Neuronal stem cell (in vitro differentiated cells): ENCODE results near the gene NFATC2.
A peak's percentile ranks its signal among the peaks of the same experiment; 100 is the strongest.

ENCODE experiments used
- DNase-seq: peaks from one replicate; pipeline ENCODE4 v3.0.0-alpha.2; 2013; ENCODE audit warnings: low spot score
- H2AFZ ChIP-seq: one replicate; pipeline ENCODE4 v1.6.1; 2013; ENCODE audit warnings: mild to moderate bottlenecking, low read length, inconsistent platforms
- H2AK5ac ChIP-seq: 2 replicates; pipeline ENCODE4 v1.6.1; 2013; ENCODE audit warnings: low read depth, mild to moderate bottlenecking, inconsistent platforms, low read length, moderate library complexity, mixed read lengths
- H2BK120ac ChIP-seq: 2 replicates; pipeline ENCODE4 v1.6.1; 2013; ENCODE audit warnings: low read depth, mild to moderate bottlenecking, inconsistent platforms, low read length, moderate library complexity, mixed read lengths
- H2BK12ac ChIP-seq: one replicate; pipeline ENCODE4 v1.6.1; 2013; ENCODE audit warnings: low read length, inconsistent platforms
- H2BK15ac ChIP-seq: 2 replicates; pipeline ENCODE4 v1.6.1; 2013; ENCODE audit warnings: mild to moderate bottlenecking, low read length, inconsistent platforms, mixed read lengths
- H2BK5ac ChIP-seq: one replicate; pipeline ENCODE4 v1.6.1; 2013; ENCODE audit warnings: inconsistent platforms, mild to moderate bottlenecking, low read length, moderate library complexity
- H3K14ac ChIP-seq: one replicate; pipeline ENCODE4 v1.6.1; 2013; ENCODE audit warnings: low read length, inconsistent platforms
- H3K18ac ChIP-seq: 2 replicates; pipeline ENCODE4 v1.6.1; 2013; ENCODE audit warnings: low read length, inconsistent platforms
- H3K23ac ChIP-seq: 2 replicates; pipeline ENCODE4 v1.6.1; 2013; ENCODE audit warnings: low read depth, mild to moderate bottlenecking, mixed read lengths, low read length, inconsistent platforms; ENCODE audit not compliant: poor library complexity
- H3K27ac ChIP-seq: replicated peaks from 3 replicates; pipeline ENCODE4 v1.5.1; 2013; ENCODE audit warnings: low read length, inconsistent platforms
- H3K27me3 ChIP-seq, 3 experiments: 2 replicates each; pipeline ENCODE4 v1.6.1; 2013; ENCODE audit warnings: low read length in 3 of 3, mild to moderate bottlenecking in 2 of 3, inconsistent platforms in 1 of 3, low read depth in 1 of 3, mixed read lengths in 1 of 3, moderate library complexity in 1 of 3; ENCODE audit not compliant: control insufficient read depth in 3 of 3, insufficient read depth in 3 of 3
- H3K36me3 ChIP-seq, 2 donors: replicated peaks in 1 of 2; 2 replicates each; pipeline ENCODE4 v1.6.1; 2013; ENCODE audit warnings: low read length in 2 of 2; ENCODE audit not compliant: control insufficient read depth in 2 of 2, insufficient read depth in 2 of 2
- H3K4ac ChIP-seq: 2 replicates; pipeline ENCODE4 v1.6.1; 2013; ENCODE audit warnings: inconsistent platforms, mild to moderate bottlenecking, low read length, moderate library complexity
- H3K4me1 ChIP-seq, 2 donors: 1 replicate in 1 of 2; 2 replicates in 1 of 2; pipeline ENCODE4 v1.6.1; 2013; ENCODE audit warnings: low read length in 2 of 2, low read depth in 1 of 2; ENCODE audit not compliant: control insufficient read depth in 2 of 2, insufficient read depth in 1 of 2
- H3K4me2 ChIP-seq: one replicate; pipeline ENCODE4 v1.6.1; 2013; ENCODE audit warnings: mild to moderate bottlenecking, low read length, inconsistent platforms; ENCODE audit not compliant: insufficient read depth, poor library complexity, severe bottlenecking
- H3K4me3 ChIP-seq, 2 donors: 2 replicates each; pipeline ENCODE4 v1.5.1; 2013; ENCODE audit warnings: low read length in 2 of 2, mild to moderate bottlenecking in 2 of 2, inconsistent platforms in 1 of 2, moderate library complexity in 1 of 2
- H3K79me1 ChIP-seq: one replicate; pipeline ENCODE4 v1.6.1; 2013; ENCODE audit warnings: low read depth, mild to moderate bottlenecking, inconsistent platforms, low read length, moderate library complexity
- H3K9ac ChIP-seq: one replicate; pipeline ENCODE4 v1.6.1; 2013; ENCODE audit warnings: mild to moderate bottlenecking, low read depth, low read length, inconsistent platforms; ENCODE audit not compliant: poor library complexity
- H3K9me3 ChIP-seq, 2 donors: replicated peaks in 1 of 2; 2 replicates each; pipeline versions ENCODE3 to v1.6.1; 2013; ENCODE audit warnings: low read length in 2 of 2, mild to moderate bottlenecking in 2 of 2, inconsistent platforms in 1 of 2, low read depth in 1 of 2, mixed read lengths in 1 of 2, moderate library complexity in 1 of 2; ENCODE audit not compliant: control insufficient read depth in 2 of 2, insufficient read depth in 1 of 2
- H4K8ac ChIP-seq: one replicate; pipeline ENCODE4 v1.6.1; 2013; ENCODE audit warnings: low read depth, mild to moderate bottlenecking, inconsistent platforms, low read length, moderate library complexity
- H4K91ac ChIP-seq: one replicate; pipeline ENCODE4 v1.6.1; 2013; ENCODE audit warnings: low read length, low read depth, mild to moderate bottlenecking, inconsistent platforms; ENCODE audit not compliant: poor library complexity
- WGBS, 2 donors: extraction: QIAGEN DNeasy Blood & Tissue Kit; methylation state at CpG; one replicate each; pipeline ENCODE4 v1.1.7; 2013; ENCODE audit warnings: missing lambda C conversion rate in 2 of 2, mixed read lengths in 1 of 2; ENCODE audit not compliant: insufficient read length in 2 of 2, insufficient replicate concordance in 1 of 2; ENCODE audit errors: extremely low coverage in 2 of 2; 5-methylcytosine and 5-hydroxymethylcytosine counted together

Gene NFATC2

GRCh38 chr20:51385646-51386530 lies 156.6 kb downstream of the NFATC2 start:
- H3K9me3 ChIP-seq, result no peaks in the 10 kb centered on the region
- H3K4me2 ChIP-seq, result no peak overlapping the region
- H2BK12ac ChIP-seq, result no peak overlapping the region
- no peak overlapping the region for H3K23ac ChIP-seq
- H2AFZ ChIP-seq, result no peak overlapping the region
- no peak overlapping the region for H3K14ac ChIP-seq
- no peak overlapping the region for H3K4ac ChIP-seq
- no peaks in the 10 kb centered on the region for H3K36me3 ChIP-seq
- no peaks in the 10 kb centered on the region for H3K79me1 ChIP-seq
- peaks cover 0 to 12% of the 10 kb centered on the region in 2 donors for H3K4me1 ChIP-seq
- no peak overlapping the region for H2BK15ac ChIP-seq
- no peak overlapping the region for H3K18ac ChIP-seq
- no peak for DNase-seq
- H3K27ac ChIP-seq, result no peak overlapping the region
- H4K91ac ChIP-seq, result no peak overlapping the region
- H3K4me3 ChIP-seq, result no peak overlapping the region
- no peak overlapping the region for H2BK5ac ChIP-seq
- H3K9ac ChIP-seq, result no peak overlapping the region
- no peak overlapping the region for H4K8ac ChIP-seq
- WGBS, 2 donors, result no CpG with 5 or more reads among the region's 7 CpGs
- no peak overlapping the region for H2AK5ac ChIP-seq
- no peaks in the 10 kb centered on the region for H3K27me3 ChIP-seq
- no peak overlapping the region for H2BK120ac ChIP-seq

GRCh38 chr20:51384875-51385274 lies 157.6 kb downstream of the NFATC2 start:
- H3K14ac ChIP-seq, result no peak overlapping the region

GRCh38 chr20:51383891-51384510 lies 158.5 kb downstream of the NFATC2 start:
- Histone ChIP-seq H3K14ac (no peak overlapping the region), H3K36me3 (no peaks in the 10 kb centered on the region), H3K4me3 (no peak overlapping the region), H2AFZ (no peak overlapping the region), H4K91ac (no peak overlapping the region), H3K4me2 (no peak overlapping the region), H3K9ac (no peak overlapping the region), H3K9me3 (no peaks in the 10 kb centered on the region), H2BK12ac (no peak overlapping the region), H2BK120ac (no peak overlapping the region), H3K79me1 (no peaks in the 10 kb centered on the region), H3K27ac (no peak overlapping the region), H3K4ac (no peak overlapping the region), H2AK5ac (no peak overlapping the region), H2BK15ac (no peak overlapping the region), H2BK5ac (no peak overlapping the region), H4K8ac (no peak overlapping the region), H3K4me1 (peaks cover 2 to 12% of the 10 kb centered on the region in 2 donors), H3K18ac (no peak overlapping the region), H3K27me3 (no peaks in the 10 kb centered on the region), H3K23ac (no peak overlapping the region)
- WGBS, 2 donors, result 100% methylated on average over 1 of the region's 11 CpGs; no CpG with 5 or more reads in 1 of the 2 donors
- no peak for DNase-seq

More at GRCh38 chr20:51384875-51385274, 157.6 kb downstream of the NFATC2 start:
- Histone ChIP-seq H2BK120ac (no peak overlapping the region), H4K91ac (no peak overlapping the region), H3K36me3 (no peaks in the 10 kb centered on the region), H2AFZ (peak overlapping the region; percentile 19), H3K79me1 (no peaks in the 10 kb centered on the region), H2BK5ac (no peak overlapping the region), H3K27me3 (no peaks in the 10 kb centered on the region), H3K9ac (no peak overlapping the region), H3K4me3 (no peak overlapping the region), H2BK12ac (no peak overlapping the region), H3K23ac (no peak overlapping the region), H2BK15ac (no peak overlapping the region), H3K18ac (no peak overlapping the region), H2AK5ac (no peak overlapping the region), H3K27ac (no peak overlapping the region), H3K4me2 (no peak overlapping the region), H3K4ac (no peak overlapping the region), H3K4me1 (peaks cover 2 to 12% of the 10 kb centered on the region in 2 donors), H4K8ac (no peak overlapping the region), H3K9me3 (no peaks in the 10 kb centered on the region)
- no peak for DNase-seq
- no CpG with 5 or more reads among the region's 3 CpGs for WGBS, 2 donors
